Right lobe of liver (tissue), 4 donors: Measurements from ENCODE around the gene SPOCK2.

Experiments used
- POLR2A ChIP-seq: fragments of 450-650 bp; IDR thresholded peaks from one replicate; pipeline ENCODE4 v1.6.1; 2017; ENCODE audit warnings: antibody characterized with exemption, mild to moderate bottlenecking
- TF ChIP-seq, protein P1 (sequence below), 4 donors: fragments of 200-600 bp in 3 of 4; fragments of 450-650 bp in 1 of 4; IDR thresholded peaks; one replicate each; pipeline versions ENCODE4 v1.5.1 to v1.8.0; 2016 to 2022; ENCODE audit warnings: antibody characterized with exemption in 4 of 4, mild to moderate bottlenecking in 2 of 4
- donor health status: DM: no; HTN: no; CAD: no.
- donor health status: DM: no; HTN: no; CAD: no.
- donor health status: DM: no; HTN: yes; CAD: no.

DNA sequence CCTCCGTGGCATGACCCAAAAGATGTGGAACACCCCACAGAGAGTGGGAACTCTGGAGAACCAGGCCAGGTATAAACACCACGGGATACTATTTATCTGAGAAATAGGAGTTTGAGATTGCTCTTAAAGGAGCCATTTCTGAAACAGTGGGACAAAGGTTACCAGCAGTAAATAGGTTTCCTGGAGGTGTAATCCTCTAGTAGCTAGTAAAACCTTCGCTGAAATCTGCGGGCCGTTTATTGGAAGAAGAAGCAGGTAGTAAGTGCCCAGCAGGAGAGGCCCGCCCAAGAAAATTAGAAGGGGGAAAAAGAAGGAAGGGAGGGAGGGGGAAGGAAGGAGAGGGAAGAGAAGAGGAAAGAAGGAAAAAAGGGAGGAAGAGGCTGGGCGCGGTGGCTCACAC lies 72.5 kb downstream of the SPOCK2 start:
- TF ChIP-seq, protein P1, sequence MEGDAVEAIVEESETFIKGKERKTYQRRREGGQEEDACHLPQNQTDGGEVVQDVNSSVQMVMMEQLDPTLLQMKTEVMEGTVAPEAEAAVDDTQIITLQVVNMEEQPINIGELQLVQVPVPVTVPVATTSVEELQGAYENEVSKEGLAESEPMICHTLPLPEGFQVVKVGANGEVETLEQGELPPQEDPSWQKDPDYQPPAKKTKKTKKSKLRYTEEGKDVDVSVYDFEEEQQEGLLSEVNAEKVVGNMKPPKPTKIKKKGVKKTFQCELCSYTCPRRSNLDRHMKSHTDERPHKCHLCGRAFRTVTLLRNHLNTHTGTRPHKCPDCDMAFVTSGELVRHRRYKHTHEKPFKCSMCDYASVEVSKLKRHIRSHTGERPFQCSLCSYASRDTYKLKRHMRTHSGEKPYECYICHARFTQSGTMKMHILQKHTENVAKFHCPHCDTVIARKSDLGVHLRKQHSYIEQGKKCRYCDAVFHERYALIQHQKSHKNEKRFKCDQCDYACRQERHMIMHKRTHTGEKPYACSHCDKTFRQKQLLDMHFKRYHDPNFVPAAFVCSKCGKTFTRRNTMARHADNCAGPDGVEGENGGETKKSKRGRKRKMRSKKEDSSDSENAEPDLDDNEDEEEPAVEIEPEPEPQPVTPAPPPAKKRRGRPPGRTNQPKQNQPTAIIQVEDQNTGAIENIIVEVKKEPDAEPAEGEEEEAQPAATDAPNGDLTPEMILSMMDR (IDR thresholded peaks at IDR 0.05): no peak
- TF ChIP-seq POLR2A: no peak
